G401 (cell line): ENCODE data around the gene CDHR3. TPM values are rescaled to one million over a fixed set of nuclear protein-coding genes. Genes with fewer than 3 reads are reported as not detected.

Source experiments
- DNase-seq: peaks from one replicate; pipeline ENCODE4 v3.0.0-alpha.2; 2015; ENCODE audit warnings: low spot score
- in situ Hi-C: cut with HindIII; loops from 2 replicates; pipeline ENCODE4 v1.10.0; 2016; ENCODE audit warnings: low sequenced_read_pairs, mixed read lengths
- total RNA-seq: library from RNA; depleted of rRNA; stranded (reverse); fragments of >200 nt; shearing (Covaris generic); gene quantifications from 2 replicates; pipeline ENCODE4 v1.2.3, GENCODE V29; 2014; rRNA removed

The CDHR3 gene
- total RNA-seq, 1 experiment from 2014 or later = 1.8 TPM

DNA sequence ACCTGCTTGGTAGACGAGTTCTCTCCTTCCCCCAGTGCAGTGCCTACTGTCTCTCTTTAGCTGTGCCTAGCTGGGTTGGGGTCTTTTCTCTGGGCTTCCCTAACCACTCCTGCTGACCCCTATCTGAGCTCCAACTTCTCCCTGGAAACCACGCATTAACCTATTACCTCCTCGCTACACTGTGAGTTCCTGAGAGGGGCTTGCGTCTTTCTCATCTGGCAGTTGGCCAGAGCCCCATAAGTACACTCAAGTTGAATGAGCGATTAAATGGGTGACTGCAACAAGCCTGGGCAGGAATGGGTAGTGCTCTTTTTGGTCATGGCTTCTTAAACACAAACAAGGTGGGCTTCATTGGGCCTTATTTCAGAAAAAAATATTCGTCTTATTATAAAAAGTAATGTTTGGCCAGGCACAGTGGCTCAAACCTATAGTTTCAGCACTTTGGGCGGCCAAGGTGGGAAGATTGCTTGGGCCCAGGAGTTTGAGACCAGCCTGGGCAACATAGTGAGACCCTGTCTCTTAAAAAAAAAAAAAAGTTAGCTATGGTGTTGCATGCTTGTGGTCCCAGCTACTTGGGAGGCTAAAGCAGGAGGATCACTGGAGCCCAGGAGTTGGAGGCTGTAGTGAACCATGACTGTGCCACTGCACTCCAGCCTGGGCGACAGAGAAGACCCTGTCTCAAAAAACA is 107.6 kb downstream of the CDHR3 start:
- no peak for DNase-seq
- in situ Hi-C loops = no loop called here

DNA sequence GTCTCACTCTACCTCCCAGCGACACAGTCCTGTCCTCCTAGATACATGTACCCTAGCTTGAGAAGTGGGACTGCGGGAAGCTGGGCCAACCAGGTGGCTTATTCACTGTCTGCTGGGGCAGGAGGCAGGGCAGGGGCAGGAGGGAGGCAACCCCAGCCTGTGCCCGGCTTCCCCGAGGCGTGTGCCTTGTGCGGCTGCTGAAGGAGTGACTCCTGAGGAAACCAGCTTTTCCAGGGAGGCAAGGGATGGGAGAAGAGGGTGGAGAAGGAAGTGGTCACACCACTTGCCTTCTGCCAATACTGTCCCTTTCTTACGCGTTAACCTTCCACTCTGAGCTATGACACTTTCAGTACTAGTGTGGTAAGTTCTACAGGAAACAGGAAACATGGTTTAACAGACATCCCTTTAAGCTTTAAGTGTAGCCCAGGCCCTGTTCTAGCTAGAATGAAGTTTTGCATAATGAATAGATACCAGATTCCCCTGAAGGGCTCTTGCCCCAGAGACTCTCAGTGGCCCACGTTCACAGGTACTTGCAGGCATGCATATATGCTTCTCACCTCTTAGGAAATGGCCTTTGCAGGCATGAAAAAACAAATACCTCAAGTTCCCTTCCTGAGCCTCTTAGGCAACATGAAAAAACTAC is 108.4 kb downstream of the CDHR3 start:
- no peak for DNase-seq
- in situ Hi-C loops = no loop called here

DNA sequence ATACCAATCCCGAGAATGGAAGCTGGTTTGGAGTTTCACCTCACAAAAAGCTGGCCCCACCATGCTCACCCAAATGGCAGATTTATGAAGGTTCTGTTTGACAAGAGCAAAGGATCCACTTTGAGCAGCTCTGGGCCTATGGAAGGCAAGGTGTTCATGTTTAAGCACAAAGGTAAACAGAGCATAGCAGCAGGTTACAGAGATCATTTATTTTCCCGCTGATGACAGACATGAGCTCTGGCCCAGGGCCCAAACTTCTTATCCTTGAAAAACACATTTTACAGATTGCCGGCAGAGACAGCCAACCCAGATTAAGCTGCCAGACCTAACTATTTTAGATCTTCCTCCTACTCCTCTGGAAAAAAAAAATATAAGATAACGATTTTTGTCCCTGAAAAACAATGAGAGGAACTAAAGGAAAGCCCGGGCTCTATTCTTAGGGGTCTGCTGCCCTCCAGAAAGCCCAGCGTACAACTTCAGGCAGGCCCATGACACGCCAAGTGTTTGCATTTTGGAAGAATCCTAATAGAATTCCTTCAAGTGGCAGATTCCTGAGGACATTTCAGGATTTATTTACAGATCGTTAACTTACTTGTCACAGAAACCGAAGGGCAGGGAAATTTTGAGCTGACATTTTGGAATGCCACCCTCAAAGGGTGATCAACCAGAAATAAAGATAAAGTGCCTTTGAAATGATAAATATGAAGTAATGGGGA is 109.1 kb downstream of the CDHR3 start:
- peak; percentile 84 for DNase-seq

DNA sequence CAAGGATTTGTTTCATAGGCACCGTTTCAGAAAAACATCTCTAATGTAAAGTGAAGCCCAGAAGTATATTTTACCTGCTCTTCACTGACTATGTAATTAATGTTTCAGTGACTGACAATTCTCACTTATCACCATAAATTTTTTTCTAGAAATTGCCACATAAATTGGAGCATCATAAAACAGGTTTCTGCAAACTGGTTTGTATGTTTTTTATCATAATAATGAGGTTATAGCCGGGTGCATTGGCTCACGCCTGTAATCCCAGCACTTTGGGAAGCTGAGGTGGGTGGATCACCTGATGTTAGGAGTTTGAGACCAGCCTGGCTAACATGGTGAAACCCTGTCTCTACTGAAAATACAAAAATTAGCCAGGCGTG is 109.6 kb downstream of the CDHR3 start:
- DNase-seq = no peak
- in situ Hi-C loops = no loop called here

More for the DNA sequence above, 109.1 kb downstream of the CDHR3 start:
- in situ Hi-C loops = no loop called here

DNA sequence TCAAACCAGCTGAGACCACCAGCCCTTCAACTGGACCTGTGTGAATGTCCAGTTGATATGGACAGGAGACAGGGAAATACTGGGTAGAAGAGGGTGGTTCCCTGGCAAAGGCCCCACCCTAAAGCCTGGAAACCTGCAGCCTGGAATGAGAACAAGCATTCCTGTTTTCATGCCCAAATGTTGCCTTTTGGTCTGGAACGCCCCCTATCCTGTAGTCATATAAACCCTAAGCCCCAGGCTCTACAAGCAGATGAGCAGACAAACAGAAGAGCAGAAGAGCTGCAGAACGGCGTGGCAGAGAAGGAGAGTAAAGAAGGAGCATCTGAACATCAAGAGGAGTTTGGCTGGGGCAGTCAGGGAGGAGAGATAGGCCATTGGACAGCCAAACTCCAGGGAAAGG is 110.6 kb downstream of the CDHR3 start:
- no peak for DNase-seq
- in situ Hi-C loops = no loop called here

DNA sequence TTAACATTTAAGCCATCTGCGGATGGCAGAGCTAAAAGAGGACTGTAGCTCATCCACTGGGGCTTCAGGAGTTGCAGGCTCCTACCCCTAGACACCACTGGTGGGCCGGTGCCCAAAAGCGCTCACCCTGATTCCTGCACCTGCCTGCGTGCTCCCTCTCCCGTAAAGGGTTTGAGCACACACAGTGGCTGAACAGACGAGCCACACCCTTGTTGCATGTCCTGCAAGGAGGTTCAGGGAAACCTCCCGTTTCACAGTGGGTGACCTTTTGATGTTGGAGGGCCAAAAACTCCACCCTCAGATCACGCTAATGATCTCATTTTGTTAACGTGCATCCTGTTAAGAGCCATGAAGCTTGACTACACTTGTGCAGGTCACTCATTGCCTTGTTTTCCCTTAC is 111.2 kb downstream of the CDHR3 start:
- no peak for DNase-seq

DNA sequence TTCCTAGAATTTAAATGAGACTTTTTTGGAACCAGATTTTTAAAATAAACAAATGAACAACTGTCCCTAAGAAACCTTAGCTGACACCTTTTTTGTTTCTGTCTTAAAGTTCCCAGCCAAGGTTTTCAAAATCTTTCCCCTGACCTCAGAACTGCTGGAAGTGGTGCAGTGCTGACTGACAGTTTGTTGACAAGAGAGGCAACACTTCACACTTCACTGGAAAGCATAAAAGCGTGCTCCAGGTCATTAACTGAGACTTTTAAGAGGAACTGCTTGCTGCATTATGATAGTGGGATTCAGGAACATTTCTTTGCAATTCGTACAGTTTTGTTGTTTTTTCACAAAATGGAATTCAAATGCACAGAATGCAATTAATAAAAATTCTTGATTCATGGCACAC is 112.9 kb downstream of the CDHR3 start:
- no peak for DNase-seq
- in situ Hi-C loops = no loop called here

More for the DNA sequence above, 111.2 kb downstream of the CDHR3 start:
- in situ Hi-C loops = no loop called here

DNA sequence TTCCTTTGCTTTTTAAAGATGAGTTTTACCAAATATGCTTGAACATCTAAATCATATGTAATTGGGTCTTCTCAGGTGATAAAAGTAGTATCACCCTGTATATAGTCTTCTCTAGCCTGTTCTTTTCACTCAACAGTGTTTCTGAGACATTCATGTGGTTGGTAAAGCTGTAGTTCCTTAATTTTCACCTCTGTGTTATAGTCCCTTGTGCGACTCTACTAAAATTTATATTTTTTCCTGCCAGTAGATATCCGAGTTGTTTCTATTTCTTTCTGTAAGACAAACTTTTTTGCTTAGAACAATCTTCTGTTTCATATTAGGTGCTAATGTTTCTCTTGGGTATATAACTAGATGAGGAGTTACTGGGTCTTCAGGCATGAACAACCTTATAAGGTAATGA is 113.5 kb downstream of the CDHR3 start:
- DNase-seq = no peak
- in situ Hi-C loops = no loop called here

DNA sequence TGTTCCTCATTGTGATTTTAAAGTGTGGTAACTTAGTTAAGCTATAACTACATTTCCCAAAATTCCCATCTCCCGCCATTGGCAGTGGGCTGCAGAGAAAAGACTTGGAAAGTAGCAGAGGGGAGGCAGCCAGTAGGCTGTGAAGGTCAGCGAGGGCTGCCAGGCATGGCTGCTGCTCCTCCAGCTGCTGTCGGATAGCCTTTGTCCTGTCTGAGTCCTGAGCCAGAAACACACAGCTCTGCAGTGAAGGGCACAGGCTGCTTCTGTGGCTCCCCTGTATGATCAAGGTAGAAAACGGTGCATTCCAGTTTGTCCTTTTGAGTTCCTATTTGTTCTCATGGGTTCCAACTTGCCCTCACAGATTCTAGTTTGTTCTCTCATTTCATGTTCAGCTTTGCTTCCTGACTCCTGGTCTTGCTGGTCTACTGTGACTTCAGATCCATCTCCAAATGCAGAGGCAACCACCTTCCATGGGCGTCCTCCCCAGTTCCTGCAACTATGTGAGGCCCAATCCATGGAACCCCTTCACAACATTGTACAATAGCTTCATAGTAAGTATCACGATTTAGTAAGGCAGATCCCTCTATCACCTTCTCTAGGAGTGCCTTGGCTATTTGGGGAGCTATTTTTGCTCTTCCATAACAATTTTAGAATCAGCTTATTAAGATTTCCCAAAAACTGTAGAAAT is 117.4 kb downstream of the CDHR3 start:
- DNase-seq = no peak
- in situ Hi-C loops = no loop called here

DNA sequence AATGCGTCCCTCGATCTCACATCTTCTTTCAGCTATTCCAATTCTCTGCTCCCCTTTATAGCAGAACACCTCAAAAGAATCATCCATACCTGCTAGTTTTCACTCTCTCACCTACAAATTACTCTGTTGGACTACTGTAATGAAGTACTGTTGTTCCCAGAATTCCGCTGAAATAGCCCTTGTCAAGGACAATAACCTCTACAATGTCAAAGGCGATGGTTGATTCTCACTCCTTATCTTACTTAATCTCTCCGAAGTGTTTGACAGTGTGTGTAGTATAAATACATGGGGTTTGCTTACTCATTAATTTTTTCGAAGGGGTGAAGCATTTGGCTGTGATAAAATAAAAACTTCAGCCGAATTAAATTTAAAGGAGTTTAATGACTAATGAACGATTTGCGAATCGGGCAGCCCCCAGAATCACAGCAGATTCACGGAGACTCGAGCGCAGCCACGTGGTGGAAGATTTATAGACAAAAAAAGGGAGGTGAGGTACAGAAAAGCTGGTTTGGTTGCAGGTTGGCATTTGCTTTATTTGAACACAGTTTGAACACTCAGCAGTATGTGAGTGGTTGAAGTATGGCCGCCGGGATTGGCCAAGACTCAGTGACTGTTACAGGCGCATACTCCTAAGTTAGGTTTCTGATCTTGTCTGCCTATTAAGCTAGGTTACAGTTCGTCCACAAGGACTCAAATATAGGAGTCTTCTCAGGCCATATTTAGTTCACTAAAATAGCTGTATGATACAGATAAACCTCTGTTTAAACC is 119.2 kb downstream of the CDHR3 start:
- in situ Hi-C loops = no loop called here
- DNase-seq = no peak

Other genes starting within 250 kb of the CDHR3 start
- gene ATXN7L1, start 86.7 kb upstream of the CDHR3 start, total RNA-seq = 0.44 and 4.4 TPM in 2 replicates
- gene SYPL1, start 149.0 kb downstream of the CDHR3 start, total RNA-seq = 25.6 and 36.4 TPM in 2 replicates